ENCODE measurements around the gene GALT.

- TF ChIP-seq, protein P1, sequence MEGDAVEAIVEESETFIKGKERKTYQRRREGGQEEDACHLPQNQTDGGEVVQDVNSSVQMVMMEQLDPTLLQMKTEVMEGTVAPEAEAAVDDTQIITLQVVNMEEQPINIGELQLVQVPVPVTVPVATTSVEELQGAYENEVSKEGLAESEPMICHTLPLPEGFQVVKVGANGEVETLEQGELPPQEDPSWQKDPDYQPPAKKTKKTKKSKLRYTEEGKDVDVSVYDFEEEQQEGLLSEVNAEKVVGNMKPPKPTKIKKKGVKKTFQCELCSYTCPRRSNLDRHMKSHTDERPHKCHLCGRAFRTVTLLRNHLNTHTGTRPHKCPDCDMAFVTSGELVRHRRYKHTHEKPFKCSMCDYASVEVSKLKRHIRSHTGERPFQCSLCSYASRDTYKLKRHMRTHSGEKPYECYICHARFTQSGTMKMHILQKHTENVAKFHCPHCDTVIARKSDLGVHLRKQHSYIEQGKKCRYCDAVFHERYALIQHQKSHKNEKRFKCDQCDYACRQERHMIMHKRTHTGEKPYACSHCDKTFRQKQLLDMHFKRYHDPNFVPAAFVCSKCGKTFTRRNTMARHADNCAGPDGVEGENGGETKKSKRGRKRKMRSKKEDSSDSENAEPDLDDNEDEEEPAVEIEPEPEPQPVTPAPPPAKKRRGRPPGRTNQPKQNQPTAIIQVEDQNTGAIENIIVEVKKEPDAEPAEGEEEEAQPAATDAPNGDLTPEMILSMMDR (IDR thresholded peaks at IDR 0.05): no peak
- no peak for TF ChIP-seq POLR2A (IDR thresholded peaks at IDR 0.05)
These were observed 28.0 kb downstream of the GALT start for GRCh38 chr9:34674440-34674839.
